Coronary artery (tissue), 2 donors: ENCODE results near the gene PROC.

Source experiments
- DNase-seq: peaks from one replicate; pipeline ENCODE4 v3.0.0-alpha.2; 2017; ENCODE audit warnings: low spot score
- H3K27ac ChIP-seq, 2 donors: fragments of 200-600 bp; sonication (generic); one replicate each; pipeline ENCODE4 v1.5.1; 2016 to 2019
- H3K4me3 ChIP-seq: fragments of 200-600 bp; sonication (generic); 2 replicates; pipeline ENCODE4 v1.5.1; 2016; ENCODE audit warnings: mild to moderate bottlenecking, moderate library complexity
- TF ChIP-seq, protein P1 (sequence below): fragments of 200-600 bp; sonication (generic); IDR thresholded peaks from one replicate; pipeline ENCODE4 v1.5.1; 2019; ENCODE audit warnings: antibody characterized with exemption

Gene PROC

DNA sequence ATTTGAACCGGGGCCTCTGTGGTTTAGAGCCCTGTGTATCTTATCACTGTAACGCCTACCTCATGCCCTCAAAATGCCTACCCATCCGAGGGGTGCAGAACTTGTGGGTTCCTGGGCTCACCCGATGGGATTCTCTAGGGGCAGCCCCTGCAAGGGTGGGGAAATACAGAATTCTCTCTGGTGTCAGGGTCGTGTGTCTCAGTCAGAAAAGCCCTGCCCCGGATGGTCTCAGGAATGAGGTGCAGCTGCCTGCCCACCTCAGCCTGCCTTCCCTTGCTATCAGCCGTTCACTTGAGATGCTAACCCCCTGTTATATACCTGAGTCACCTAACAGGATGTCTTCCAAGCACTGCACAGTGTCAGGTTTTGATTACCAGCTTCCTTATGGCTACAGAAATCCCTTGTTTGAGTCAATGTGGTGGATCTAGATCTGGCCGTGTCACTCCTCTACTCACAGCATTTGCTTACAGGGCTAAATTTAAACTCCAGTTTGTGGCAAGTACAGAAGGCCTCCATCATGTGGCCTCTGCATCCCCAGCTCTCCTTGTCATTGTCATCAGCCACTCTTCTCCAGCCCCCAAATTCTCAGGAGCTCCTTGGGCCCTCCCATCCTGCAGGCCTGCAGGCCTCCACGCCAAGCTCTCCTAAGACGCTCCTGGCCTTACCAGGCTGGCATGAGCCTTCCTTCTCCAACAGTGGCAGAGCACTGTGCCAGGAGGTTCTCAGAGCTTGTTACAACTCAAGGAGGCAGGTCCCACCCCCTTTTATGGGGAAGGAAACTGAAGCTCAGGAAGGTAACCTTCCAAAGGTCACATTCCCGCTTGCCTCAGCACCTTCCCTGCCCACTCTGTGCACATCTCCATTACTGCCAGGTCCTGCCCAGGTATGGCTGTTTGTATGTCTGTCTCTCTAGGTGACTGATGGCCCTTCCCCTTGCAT is 16.2 kb upstream of the PROC start:
- Histone ChIP-seq H3K27ac (no peak overlapping the region), H3K4me3 (no peak overlapping the region)
- TF ChIP-seq, protein P1, sequence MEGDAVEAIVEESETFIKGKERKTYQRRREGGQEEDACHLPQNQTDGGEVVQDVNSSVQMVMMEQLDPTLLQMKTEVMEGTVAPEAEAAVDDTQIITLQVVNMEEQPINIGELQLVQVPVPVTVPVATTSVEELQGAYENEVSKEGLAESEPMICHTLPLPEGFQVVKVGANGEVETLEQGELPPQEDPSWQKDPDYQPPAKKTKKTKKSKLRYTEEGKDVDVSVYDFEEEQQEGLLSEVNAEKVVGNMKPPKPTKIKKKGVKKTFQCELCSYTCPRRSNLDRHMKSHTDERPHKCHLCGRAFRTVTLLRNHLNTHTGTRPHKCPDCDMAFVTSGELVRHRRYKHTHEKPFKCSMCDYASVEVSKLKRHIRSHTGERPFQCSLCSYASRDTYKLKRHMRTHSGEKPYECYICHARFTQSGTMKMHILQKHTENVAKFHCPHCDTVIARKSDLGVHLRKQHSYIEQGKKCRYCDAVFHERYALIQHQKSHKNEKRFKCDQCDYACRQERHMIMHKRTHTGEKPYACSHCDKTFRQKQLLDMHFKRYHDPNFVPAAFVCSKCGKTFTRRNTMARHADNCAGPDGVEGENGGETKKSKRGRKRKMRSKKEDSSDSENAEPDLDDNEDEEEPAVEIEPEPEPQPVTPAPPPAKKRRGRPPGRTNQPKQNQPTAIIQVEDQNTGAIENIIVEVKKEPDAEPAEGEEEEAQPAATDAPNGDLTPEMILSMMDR: no peak
- no peak for DNase-seq

DNA sequence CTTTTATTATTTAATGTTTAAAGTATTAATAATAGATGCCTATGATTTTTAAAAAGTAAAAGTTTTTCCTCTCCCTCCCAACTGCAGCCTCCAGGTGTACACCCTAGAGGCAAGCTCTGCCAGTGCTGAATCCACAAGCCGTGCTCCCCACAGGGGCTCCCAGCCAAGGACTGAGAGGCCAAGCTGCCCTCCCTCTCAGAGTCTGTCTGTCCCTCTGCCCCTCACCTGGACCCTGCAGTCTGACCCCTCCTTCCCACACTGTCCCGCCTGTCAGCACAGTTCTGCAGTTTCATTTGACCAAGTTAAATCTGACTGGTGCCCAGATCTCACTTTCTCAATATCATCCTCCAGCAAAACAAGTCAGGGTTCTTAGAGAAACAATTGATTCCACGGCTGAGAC is 14.8 kb upstream of the PROC start:
- TF ChIP-seq, protein P1: no peak
- H3K27ac ChIP-seq: no peak overlapping the region
- DNase-seq: no peak
- H3K4me3 ChIP-seq: no peak overlapping the region

DNA sequence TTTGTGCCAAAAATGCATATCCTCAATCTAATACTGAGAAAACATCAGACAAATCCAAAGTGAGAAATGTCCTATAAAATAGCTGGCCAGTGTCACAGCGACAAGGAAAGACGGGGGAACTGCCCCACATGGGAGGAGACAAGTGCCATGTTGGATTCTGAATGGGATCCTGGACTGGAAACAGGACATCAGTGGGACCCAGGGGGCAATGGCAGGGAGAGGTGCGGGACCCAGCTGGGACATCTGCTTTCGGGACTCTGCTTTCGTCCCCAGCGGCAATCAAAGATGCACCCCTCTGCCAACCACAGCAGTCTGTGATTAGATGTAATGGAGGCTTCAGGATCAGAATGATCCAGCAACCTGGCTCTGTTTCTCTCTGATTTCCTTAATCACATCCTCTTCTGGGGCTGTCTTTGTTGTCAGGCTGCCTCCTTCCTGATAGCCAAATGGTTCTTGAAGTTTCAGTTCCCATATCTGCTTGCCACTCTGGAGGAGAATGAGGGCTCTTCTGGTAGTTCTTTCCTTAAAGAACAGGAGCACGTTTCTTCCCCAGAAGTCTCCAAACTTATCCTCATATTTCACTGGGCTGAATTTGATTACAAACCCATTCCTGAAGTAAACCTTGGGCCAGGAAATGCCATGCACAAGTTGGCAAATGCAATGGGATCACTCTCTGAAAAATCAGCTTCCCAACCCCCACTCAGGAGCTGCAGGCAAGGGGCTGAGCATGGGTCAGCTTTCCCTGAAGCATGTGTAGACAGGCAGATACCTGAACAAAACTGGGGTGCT is 13.6 kb upstream of the PROC start:
- H3K27ac ChIP-seq: peak overlapping the region; percentile 24 to 63
- DNase-seq: no peak

DNA sequence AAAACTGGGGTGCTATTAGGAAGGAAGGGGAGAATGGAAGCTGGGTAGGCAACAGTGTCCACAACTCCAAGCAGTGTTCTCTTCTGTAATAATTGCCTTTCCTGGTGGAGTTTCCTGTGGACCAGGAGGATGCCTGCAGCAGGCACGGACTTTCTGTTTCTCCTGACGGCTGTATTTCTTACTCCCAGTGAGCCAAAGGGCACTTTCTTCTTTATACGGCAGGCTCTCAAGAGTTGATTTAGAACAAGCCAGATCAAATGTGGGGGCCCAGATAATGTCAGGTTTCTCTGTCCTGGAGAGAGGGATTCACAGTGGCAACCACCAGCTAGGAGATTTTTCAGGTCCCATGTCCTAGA is 13.0 kb upstream of the PROC start:
- no peak for DNase-seq
- peak overlapping the region; percentile 60 to 63 for H3K27ac ChIP-seq
- H3K4me3 ChIP-seq: no peak overlapping the region
- TF ChIP-seq, protein P1: no peak

More for the DNA sequence above, 13.6 kb upstream of the PROC start:
- H3K4me3 ChIP-seq: no peak overlapping the region
- TF ChIP-seq, protein P1: no peak

- TF ChIP-seq, protein P1: no peak
- no peak for DNase-seq
- Histone ChIP-seq H3K4me3 (no peak overlapping the region), H3K27ac (peak overlapping the region; percentile 60 to 91)
Observed at GRCh38 chr2:127406454-127406853, 11.8 kb upstream of the PROC start.

DNA sequence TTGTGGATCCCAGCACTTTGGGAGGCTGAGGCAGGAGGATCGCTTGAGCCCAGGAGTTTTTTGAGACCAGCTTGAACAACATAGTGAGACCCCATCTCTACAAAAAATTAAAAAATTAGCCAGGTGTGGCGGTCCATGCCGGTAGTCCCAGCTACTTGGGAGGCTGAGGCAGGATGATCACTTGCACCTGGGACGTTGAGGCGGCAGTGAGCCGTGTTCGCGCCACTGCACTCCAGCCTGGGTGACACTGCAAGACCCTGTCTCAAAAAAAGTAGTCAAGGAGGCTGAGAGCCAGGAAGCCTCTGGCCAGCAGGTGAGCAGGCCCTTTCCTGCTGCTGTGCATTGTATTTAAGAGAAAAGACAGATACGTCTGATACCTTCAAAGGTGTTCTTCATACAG is 11.1 kb upstream of the PROC start:
- no peak for DNase-seq
- peak overlapping the region; percentile 60 to 91 for H3K27ac ChIP-seq

More for the DNA sequence above, 11.1 kb upstream of the PROC start:
- H3K4me3 ChIP-seq: no peak overlapping the region
- TF ChIP-seq, protein P1: no peak
